ENCODE data around the gene MAPKAPK3. TPM values are rescaled to one million over a fixed set of nuclear protein-coding genes. Genes with fewer than 3 reads are reported as not detected.

Gene MAPKAPK3
- total and polyA plus RNA-seq, 2 of the 8 experiments (the other 6 are each of a cell fraction or from before 2014, with no cell fraction given): 65.4 to 99.8 TPM

DNA sequence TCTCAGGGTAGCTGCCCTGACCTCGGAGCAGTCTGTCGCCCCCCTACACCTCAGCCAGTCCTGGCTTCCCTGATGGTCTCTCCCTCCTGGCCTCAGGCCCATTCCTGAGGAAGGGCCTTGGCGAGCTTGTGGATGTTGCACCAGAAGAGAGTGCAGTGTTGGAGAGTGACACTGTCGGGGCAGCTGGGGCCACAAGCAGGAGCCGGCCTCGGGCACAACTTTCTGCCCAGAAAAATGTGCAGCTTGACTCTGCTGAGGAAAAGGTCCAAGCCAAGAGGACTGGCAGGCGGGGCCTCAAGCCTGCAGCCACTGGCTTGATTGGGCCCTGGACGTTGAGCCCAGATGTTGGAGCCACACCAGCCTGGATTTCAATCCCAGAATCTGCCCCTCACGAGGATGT lies 34.9 kb upstream of the MAPKAPK3 start:
- H4K91ac ChIP-seq (replicated peaks; ENCODE audit: insufficient read length, low read length): no peak overlapping the region
- no peaks in the 10 kb centered on the region for H3K27me3 ChIP-seq (replicated peaks in 1 of 4; ENCODE audit: control insufficient read depth in 3 of 4, extremely low read depth in 1 of 4, insufficient read depth in 3 of 4, low read length in 3 of 4)
- H4K5ac ChIP-seq (ENCODE audit: insufficient read length, low read depth, low read length): no peak overlapping the region
- H2BK5ac ChIP-seq (ENCODE audit: low read depth, low read length): no peak overlapping the region
- H2BK12ac ChIP-seq (ENCODE audit: low read depth, low read length): no peak overlapping the region
- no peaks in the 10 kb centered on the region for H3K4me1 ChIP-seq (replicated peaks in 1 of 4; ENCODE audit: control insufficient read depth in 3 of 4, insufficient read depth in 4 of 4, low read length in 3 of 4)
- no peak overlapping the region for H3K4me3 ChIP-seq (ENCODE audit: extremely low read depth in 1 of 4, insufficient read depth in 2 of 4, low read depth in 3 of 4, low read length in 4 of 4)
- H3K23ac ChIP-seq (ENCODE audit: insufficient read length): no peak overlapping the region
- no peak for TF ChIP-seq NRF1 (IDR thresholded peaks at IDR 0.05; ENCODE audit: low read depth, low read length)
- TF ChIP-seq, protein P1, sequence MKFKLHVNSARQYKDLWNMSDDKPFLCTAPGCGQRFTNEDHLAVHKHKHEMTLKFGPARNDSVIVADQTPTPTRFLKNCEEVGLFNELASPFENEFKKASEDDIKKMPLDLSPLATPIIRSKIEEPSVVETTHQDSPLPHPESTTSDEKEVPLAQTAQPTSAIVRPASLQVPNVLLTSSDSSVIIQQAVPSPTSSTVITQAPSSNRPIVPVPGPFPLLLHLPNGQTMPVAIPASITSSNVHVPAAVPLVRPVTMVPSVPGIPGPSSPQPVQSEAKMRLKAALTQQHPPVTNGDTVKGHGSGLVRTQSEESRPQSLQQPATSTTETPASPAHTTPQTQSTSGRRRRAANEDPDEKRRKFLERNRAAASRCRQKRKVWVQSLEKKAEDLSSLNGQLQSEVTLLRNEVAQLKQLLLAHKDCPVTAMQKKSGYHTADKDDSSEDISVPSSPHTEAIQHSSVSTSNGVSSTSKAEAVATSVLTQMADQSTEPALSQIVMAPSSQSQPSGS (IDR thresholded peaks at IDR 0.05; ENCODE audit: low read length): no peak
- TF ChIP-seq NANOG (IDR thresholded peaks at IDR 0.05; ENCODE audit: insufficient read depth, low read depth, low read length, poor library complexity, severe bottlenecking): no peak
- no peak overlapping the region for H3K27ac ChIP-seq (ENCODE audit: low read depth, low read length)
- no peaks in the 10 kb centered on the region for H3K23me2 ChIP-seq (ENCODE audit: low read depth, low read length)
- H3K36me3 ChIP-seq (ENCODE audit: control insufficient read depth in 2 of 4, insufficient read depth in 4 of 4, low read length in 3 of 4): no peaks in the 10 kb centered on the region; a peak in 1 of 8 replicates
- no peak overlapping the region for H3K56ac ChIP-seq (replicated peaks; ENCODE audit: insufficient read length, low read depth, low read length)
- DNase-seq (ENCODE audit: low read depth in 1 of 2, low spot score in 2 of 2) (no peak), FAIRE-seq (no peak)
- no peak overlapping the region for H2BK20ac ChIP-seq (ENCODE audit: low read length)
- H3K14ac ChIP-seq (ENCODE audit: insufficient read length): no peak overlapping the region
- no peaks in the 10 kb centered on the region for H3K79me2 ChIP-seq (ENCODE audit: control insufficient read depth in 1 of 2, insufficient read depth in 2 of 2, low read length in 2 of 2)
- H4K8ac ChIP-seq (ENCODE audit: extremely low read depth, insufficient read depth, low read length): no peak overlapping the region
- POLR2A ChIA-PET (ENCODE audit: partially characterized antibody): interaction anchor here (1.0 to 1.7 kb wide), 3 partner anchors 9 to 35 kb away, joined by 3 to 4 read pairs (median 4); partner anchors contain the start of gene MAPKAPK3
- H3K9ac ChIP-seq (replicated peaks in 1 of 4; ENCODE audit: extremely low read depth in 1 of 4, low read depth in 3 of 4, low read length in 3 of 4): no peak overlapping the region
- H3K79me1 ChIP-seq (ENCODE audit: low read depth, low read length): no peaks in the 10 kb centered on the region
- CTCF ChIA-PET (ENCODE audit: partially characterized antibody): interaction anchor here (1.8 to 46.5 kb wide), 4 partner anchors 8 to 71 kb away, joined by 5 to 863 read pairs (median 114); partner anchors contain the start of genes C3orf18, CISH, HEMK1 and MAPKAPK3
- H3K18ac ChIP-seq (ENCODE audit: extremely low read depth, low read length): no peak overlapping the region
- WGBS, 2 experiments (ENCODE audit: extremely low coverage in 1 of 2, insufficient coverage in 1 of 2, insufficient read length in 1 of 2, insufficient replicate concordance in 2 of 2, low coverage in 1 of 2, low lambda C conversion rate in 2 of 2, missing lambda C conversion rate in 1 of 2): 76% methylated on average over 9 of the region's 9 CpGs; no CpG with 5 or more reads in 1 of the 2 experiments
- H3K4ac ChIP-seq (replicated peaks; ENCODE audit: insufficient read length, low read depth, low read length): no peak overlapping the region
- H2AFZ ChIP-seq (ENCODE audit: low read length): no peak overlapping the region
- H4K20me1 ChIP-seq (replicated peaks in 1 of 2; ENCODE audit: control insufficient read depth in 1 of 2, insufficient read depth in 2 of 2, low read length in 2 of 2): no peaks in the 10 kb centered on the region
- no peak overlapping the region for H2BK15ac ChIP-seq (ENCODE audit: low read length)
- no peak overlapping the region for H2AK5ac ChIP-seq (ENCODE audit: low read depth, low read length)
- H3K9me3 ChIP-seq (ENCODE audit: insufficient read depth in 2 of 2, low read depth in 1 of 2, low read length in 1 of 2): no peaks in the 10 kb centered on the region
- H3K4me2 ChIP-seq (ENCODE audit: insufficient read depth in 1 of 2, low read depth in 2 of 2, low read length in 2 of 2): no peak overlapping the region
- no peak overlapping the region for H2BK120ac ChIP-seq (replicated peaks; ENCODE audit: low read depth, low read length)
